ENCODE measurements around the gene RTEL1. TPM values are rescaled to one million over a fixed set of nuclear protein-coding genes. Genes with fewer than 3 reads are reported as not detected.
A peak's percentile ranks its signal among the peaks of the same experiment; 100 is the strongest.

Gene RTEL1
- total RNA-seq, 1 experiment from 2014 or later: 21.9 TPM

GRCh38 chr20:63737945-63738686 is 80.0 kb downstream of the RTEL1 start:
- no peak for DNase-seq (ENCODE audit: low read depth)

- no peak for DNase-seq (ENCODE audit: low read depth)
Measured at GRCh38 chr20:63738687-63739129, 80.6 kb downstream of the RTEL1 start.

GRCh38 chr20:63739130-63740069 is 81.3 kb downstream of the RTEL1 start, which contains the start of gene SLC2A4RG:
Gene SLC2A4RG (plus strand): TSS chr20:63739776. CDS start chr20:63739913, 137 bp downstream.
- peak; percentile 62 for DNase-seq (ENCODE audit: low read depth)

DNA sequence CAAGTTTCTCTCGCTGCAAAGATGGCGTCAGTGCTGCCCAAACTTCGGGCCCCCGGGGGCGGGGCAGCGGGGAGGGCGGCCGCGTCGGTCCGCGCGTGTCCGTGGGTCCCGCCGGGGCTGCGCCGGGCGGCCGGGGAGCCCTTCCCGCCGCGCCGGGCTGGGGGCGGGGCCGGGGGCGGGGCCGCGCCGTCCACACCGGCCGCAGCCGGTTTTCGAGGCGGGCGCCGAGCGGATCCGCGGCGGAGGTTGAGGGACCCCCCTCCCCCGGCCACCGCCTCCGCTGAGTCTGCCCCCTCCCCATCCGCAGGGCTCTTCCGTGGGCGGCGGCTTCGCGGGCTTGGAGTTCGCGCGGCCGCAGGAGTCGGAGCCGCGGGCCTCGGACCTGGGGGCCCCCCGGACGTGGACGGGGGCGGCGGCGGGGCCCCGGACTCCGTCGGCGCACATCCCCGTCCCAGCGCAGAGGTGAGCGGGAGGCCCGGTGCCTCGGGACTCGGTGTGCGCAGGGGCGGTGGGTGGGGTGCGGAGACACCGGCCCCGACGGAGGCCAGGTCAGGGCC is 82.0 kb downstream of the RTEL1 start:
- peak; percentile 55 for DNase-seq (ENCODE audit: low read depth)

GRCh38 chr20:63740627-63741353 is 82.7 kb downstream of the RTEL1 start:
- peak; percentile 89 for DNase-seq (ENCODE audit: low read depth)

DNA sequence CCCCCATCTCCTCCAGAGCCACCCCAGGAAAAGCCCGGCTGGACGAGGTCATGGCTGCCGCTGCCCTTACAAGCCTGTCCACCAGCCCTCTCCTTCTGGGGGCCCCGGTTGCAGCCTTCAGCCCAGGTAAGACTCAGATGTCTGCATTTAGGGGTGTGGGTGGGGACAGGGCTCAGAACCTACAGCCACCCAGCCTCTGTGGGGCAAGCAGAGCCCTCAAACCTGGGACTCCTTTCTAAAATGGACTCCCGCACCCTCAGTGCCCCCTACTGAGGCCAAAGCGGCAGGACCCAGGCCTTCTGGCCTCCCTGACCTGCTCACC is 83.2 kb downstream of the RTEL1 start:
- no peak for DNase-seq (ENCODE audit: low read depth)

- DNase-seq (ENCODE audit: low read depth): no peak
Measured at GRCh38 chr20:63741676-63742380, 83.7 kb downstream of the RTEL1 start.

DNA sequence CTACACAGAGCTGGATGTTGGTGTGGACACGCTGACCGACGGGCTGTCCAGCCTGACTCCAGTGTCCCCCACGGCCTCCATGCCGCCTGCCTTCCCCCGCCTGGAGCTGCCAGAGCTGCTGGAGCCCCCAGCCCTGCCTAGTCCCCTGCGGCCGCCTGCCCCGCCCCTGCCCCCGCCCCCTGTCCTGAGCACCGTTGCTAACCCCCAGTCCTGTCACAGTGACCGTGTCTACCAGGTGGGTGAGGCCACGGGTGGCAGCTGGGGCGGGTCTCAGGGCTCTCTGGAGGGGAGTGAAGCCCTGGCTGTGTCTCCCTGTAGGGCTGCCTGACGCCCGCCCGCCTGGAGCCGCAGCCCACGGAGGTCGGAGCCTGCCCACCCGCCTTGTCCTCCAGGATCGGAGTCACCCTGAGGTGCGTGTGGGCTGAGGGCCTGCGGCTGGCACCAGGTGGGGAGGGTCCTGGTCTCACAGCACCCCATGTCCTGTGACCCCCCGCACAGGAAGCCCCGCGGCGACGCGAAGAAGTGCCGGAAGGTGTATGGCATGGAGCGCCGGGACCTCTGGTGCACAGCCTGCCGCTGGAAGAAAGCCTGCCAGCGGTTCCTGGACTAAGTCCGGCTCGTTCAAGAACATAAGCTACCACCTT is 84.4 kb downstream of the RTEL1 start:
- DNase-seq (ENCODE audit: low read depth): no peak

- DNase-seq (ENCODE audit: low read depth): no peak
Measured at GRCh38 chr20:63743210-63743970, 85.3 kb downstream of the RTEL1 start.

- no peak for DNase-seq (ENCODE audit: low read depth)
Measured at GRCh38 chr20:63744158-63744557, 86.0 kb downstream of the RTEL1 start.

DNA sequence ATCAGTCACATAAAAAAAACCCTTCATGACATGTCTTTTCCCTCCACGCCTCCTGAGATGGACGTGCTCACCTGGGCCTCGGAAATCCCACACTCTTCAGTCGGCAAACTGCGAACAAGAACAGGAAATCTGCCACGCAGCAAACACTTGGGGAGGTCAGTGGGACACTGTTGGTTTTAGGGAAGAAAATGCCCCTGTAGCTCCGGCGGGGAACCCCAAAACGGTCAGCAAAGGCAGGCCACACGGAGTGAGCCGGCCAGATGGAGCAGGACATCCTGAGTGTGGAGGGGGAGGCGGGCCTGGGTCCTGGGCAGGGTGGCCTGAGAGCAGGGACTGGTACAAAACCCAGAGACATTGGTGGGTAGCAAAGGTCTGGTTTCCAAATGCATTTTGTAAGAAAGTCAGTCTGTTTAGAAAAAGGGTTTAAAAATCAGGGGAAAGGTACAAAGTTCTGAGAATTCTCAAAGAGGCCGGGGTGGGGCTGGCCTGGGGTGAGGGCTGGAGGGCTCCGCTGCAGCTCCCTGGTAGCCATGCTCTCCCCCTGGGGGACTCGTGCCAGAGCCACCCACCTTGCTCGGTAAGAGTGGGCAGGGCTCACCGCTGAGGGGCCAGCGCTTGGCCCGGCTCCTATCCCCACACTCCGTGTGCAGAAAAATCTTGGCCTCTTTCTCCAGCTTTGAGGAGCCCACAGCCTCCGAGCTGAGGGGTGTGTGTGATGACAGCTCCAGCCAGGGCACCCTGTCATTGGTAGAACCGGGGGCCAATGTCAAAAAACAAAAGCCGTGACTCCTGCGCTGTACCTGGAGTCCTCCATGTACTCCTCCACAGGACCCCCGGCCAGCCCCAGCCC is 86.7 kb downstream of the RTEL1 start:
- DNase-seq (ENCODE audit: low read depth): no peak

DNA sequence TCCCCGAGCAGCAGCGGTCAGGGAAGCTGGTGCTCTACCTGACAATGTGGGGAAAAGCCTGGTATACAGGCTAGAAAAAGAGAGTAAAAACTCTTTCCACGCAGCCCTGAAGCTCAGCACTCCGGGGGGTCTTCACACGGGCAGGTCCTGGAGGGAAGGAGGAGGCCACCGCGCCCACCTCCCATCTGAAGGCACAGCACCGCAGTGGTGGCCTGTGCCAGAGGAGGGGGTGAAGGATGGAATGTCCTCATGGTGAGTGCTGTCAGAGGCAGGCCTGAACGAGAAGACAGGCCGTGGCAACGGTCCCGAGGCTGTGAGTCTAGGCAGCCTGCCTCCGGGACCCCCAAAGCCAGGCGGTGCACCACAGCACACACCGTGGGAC is 87.3 kb downstream of the RTEL1 start:
- no peak for DNase-seq (ENCODE audit: low read depth)

Other genes starting within 250 kb of the RTEL1 start
- not detected in 2 replicates for gene KCNQ2, start 185.7 kb upstream of the RTEL1 start, total RNA-seq (2014; rRNA removed)
- 0.32 and 0.46 TPM in 2 replicates for gene EEF1A2, start 159.2 kb upstream of the RTEL1 start, total RNA-seq (2014; rRNA removed)
- 154 and 194 TPM in 2 replicates for gene PPDPF, start 137.5 kb upstream of the RTEL1 start, total RNA-seq (2014; rRNA removed)
- 0.40 and 0.45 TPM in 2 replicates for gene PTK6, start 120.9 kb upstream of the RTEL1 start, total RNA-seq (2014; rRNA removed)
- gene SRMS, start 110.6 kb upstream of the RTEL1 start, total RNA-seq (2014; rRNA removed): not detected in 2 replicates
- 0.13 and 0.46 TPM in 2 replicates for gene FNDC11, start 104.2 kb upstream of the RTEL1 start, total RNA-seq (2014; rRNA removed)
- 21.0 and 21.9 TPM in 2 replicates for gene HELZ2, start 84.1 kb upstream of the RTEL1 start, total RNA-seq (2014; rRNA removed)
- 12.7 and 14.9 TPM in 2 replicates for gene GMEB2, start 31.2 kb upstream of the RTEL1 start, total RNA-seq (2014; rRNA removed)
- 39.3 and 49.8 TPM in 2 replicates for gene STMN3, start 4.9 kb upstream of the RTEL1 start, total RNA-seq (2014; rRNA removed)
- 6.2 and 6.7 TPM in 2 replicates for gene TNFRSF6B, start 38.3 kb downstream of the RTEL1 start, total RNA-seq (2014; rRNA removed)
- gene ARFRP1, start 49.7 kb downstream of the RTEL1 start, total RNA-seq (2014; rRNA removed): 49.4 and 54.8 TPM in 2 replicates
- gene ZGPAT, start 49.7 kb downstream of the RTEL1 start, total RNA-seq (2014; rRNA removed): 31.5 and 40.1 TPM in 2 replicates
- 16.2 and 19.1 TPM in 2 replicates for gene LIME1, start 78.4 kb downstream of the RTEL1 start, total RNA-seq (2014; rRNA removed)
- gene SLC2A4RG, start 81.5 kb downstream of the RTEL1 start, total RNA-seq (2014; rRNA removed): 150 and 157 TPM in 2 replicates
- 7.6 and 9.1 TPM in 2 replicates for gene ZBTB46, start 173.0 kb downstream of the RTEL1 start, total RNA-seq (2014; rRNA removed)
- not detected in 2 replicates for gene ABHD16B, start 203.2 kb downstream of the RTEL1 start, total RNA-seq (2014; rRNA removed)
- 118 and 119 TPM in 2 replicates for gene TPD52L2, start 207.0 kb downstream of the RTEL1 start, total RNA-seq (2014; rRNA removed)
- 63.2 and 64.1 TPM in 2 replicates for gene DNAJC5, start 236.8 kb downstream of the RTEL1 start, total RNA-seq (2014; rRNA removed)